ENCODE measurements around the gene DPH3.

DPH3 gene

GRCh38 chr3:16290827-16291196 lies 26.1 kb upstream of the DPH3 start:
- DNase-seq (ENCODE audit: low read depth): no peak

DNA sequence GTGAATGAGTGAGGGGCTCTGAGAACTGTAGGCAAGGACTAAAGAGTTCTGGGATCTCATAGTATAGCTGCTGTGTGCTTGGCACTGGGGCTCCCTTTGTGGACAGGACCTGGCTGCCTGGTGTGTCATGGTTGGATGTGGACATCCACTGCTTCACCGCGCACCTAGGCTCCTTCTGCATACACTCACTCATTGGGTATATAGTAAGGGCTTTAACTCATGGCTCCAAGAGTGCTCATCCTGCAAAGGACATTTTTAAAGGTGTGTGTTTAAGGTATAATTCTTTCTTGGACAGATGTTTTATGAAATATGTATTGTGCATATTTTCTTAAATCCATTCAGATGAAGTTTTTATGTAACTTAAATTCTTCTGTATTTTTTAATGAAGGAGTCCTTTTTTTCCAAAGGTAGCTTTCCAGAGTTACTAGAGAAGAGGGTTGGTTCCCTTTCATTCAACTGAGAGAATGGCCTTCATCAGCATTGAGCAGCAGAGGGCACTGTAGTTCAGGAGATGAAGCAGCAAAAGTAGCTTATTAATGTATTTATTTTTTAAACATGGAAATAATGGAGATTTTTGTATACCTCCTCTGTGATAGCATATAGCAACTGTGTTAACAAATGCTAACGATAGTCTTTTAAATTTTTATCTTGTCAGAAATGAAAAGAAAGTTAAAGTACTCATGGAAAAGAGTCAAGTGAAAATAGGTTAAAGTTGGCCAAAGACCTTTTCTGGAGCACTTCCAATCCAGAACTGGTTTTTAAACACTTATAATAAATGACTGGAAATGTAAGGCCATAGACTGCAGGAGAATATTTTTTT lies 25.5 kb upstream of the DPH3 start:
- no peak for DNase-seq (ENCODE audit: low read depth)

- DNase-seq (ENCODE audit: low read depth): no peak
These were observed 24.6 kb upstream of the DPH3 start for GRCh38 chr3:16289144-16289889.

DNA sequence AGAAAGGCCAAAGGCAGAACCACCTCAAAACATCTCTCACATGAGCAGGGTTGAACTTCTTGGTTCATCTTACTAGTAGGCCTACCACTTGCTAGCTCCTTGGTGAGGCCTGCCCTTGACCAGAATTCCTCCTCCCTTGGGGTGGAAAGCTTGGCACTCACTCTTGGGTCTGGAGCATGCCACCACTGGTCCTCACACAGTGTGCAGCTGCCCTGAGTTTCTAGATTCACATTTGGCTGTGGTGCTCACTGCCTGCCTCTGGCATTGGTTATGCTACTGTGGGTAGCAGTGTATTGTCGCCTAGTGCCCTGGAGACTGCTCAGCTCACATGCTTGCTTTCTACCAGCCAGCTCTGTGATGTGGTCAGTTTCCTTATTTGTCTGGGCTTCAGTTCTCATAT lies 23.9 kb upstream of the DPH3 start:
- no peak for DNase-seq (ENCODE audit: low read depth)

DNA sequence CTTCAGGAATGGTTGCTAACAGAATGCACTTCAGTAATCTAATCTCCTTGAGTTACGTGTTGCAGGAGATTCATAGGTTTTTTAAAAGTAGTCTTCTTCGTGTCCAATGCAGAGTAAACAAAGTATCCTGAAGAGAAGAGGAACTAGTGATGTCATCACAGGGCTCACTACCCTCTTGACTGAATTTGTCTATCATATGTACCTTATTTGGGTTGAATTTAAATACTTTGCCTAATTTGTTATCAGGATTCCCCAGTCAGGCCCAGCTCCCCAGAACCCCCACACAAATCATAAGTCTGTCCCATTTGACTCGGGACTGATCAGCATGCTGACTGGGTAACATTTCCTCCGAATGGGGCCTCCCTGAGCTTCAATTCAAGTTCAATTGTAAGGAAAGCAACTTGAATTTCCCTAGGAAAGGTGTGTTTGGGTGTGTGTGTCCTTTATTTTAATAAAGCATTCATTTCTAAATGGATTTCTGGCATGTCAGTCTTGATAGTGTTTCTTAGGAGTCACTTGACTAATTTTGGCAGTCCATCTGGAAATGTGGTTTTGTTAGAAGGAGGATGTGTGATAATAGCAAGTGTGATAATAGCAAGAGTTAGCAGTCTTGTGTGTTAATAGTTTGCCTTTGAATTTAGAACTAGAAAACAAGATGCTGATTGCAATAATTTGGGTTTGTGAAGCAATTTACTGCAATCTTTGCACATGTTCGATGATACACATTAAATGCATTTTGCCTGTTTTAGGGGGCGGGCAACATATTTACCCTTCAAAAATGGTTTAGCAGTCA lies 22.2 kb upstream of the DPH3 start:
- no peak for DNase-seq (ENCODE audit: low read depth)

DNA sequence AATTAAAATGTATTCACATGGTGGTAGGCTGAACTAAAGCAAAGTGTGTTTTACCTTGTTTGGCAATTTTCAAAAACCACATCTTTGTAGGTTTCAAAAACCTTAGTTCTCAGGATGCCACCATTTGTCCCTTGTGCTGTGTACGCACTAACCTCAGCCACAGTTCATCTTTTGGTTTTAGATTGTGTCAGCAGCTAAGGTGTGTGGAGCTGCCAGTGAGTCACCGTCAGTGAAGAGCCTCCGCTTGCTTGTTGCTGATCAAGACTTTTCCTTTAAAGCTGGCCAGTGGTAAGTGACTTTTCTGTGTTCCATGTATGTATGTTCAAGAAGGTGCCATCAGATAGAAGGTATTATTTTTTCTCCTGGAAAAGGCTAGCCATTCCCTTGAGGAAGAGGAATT lies 21.4 kb upstream of the DPH3 start:
- peak; percentile 49 for DNase-seq (ENCODE audit: low read depth)

GRCh38 chr3:16284633-16285032 lies 19.9 kb upstream of the DPH3 start:
- DNase-seq (ENCODE audit: low read depth): no peak

GRCh38 chr3:16280671-16281070 lies 15.9 kb upstream of the DPH3 start:
- DNase-seq (ENCODE audit: low read depth): no peak

DNA sequence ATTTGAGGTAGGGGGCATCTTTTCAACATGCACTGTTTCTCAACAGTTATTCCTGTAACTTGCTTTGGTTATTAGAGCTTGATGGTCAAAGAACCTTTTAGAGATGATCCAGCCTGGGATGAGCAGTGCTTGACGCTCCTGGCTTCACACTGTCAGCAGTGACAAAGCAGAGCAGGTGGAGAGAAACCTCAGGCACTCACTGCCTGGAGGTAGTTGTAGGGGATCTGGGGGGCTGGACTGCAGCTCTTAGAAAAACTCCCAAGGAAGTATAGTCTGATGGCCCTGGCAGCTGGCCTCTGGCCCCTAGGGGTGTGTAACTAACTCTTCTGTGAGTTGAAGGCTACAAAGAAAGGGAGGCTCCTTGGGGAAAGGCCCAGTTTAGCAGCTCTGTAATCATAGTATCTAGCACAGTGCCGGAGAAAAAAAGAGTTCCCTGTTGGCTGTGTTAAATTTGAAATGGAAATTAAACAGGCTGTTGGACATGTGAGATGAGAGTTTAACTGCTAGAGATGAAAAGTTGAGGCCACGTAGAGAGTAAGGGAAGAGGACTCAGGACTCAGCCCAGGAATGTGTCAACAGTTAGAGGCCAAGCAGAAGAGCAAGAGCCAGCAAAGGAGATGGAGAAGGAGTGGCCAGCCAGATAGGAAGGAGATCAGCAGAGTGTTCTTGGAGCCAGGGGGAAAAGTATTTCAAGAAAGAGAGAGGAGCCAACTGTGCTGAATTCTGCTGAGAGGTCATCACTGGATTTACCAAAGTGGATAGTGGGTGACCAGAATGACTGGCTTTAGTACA lies 14.5 kb upstream of the DPH3 start:
- DNase-seq (ENCODE audit: low read depth): no peak

DNA sequence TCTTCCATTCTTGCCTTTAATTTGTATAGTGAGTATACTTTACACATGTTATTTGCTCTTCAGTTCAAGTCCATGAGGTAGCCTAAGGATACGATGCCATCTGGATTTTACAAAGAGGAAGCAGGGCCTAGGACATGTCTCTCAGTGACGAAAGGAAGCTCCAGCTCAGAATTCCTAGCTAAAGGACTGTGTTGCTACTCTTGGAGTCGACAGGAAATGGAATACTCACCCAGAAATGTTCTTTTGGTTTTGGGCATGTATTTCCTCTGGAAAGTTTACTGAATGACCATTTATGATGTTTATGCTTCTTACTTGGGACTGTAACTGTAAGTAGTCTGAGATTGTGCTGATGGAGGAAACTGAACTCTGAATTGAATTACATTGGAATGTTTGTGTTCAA lies 12.7 kb upstream of the DPH3 start:
- no peak for DNase-seq (ENCODE audit: low read depth)

DNA sequence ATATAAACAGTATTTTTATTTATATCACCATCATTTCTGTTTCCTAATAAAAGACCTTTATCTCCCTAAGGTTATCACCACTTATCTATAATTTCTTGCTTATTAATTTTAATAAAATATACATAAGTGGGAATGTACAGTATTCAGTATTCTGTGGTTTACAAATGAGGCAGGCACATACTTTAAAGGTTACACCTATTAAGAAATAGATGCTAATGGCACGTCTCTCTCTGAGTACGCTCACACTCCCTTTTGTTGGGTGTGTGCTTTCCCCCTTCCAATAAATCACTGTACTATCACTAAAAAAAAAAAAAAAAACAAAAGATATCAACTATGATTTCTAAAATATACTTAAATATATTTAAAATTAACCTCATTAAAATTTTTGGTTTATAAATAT lies 9.1 kb upstream of the DPH3 start:
- DNase-seq (ENCODE audit: low read depth): no peak

DNA sequence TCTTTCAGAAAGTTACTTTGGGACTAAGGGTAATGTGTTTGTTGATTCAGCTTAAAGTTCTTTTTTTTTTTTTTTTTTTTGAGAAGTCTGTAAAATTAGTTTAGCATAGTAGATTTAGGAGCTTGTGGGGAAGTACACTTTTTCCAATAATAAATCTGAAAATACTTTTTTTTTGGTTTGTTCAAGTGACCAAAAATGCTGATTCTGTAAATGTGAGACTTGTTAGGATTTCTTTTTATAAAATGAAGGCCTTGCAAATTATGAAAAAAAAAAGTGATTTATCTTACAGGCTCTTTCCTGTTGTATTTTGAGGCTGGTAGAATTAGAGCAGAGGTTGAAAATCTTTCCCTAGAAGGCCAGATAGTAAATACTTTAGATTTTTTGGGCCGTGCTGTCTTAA lies 7.8 kb upstream of the DPH3 start:
- no peak for DNase-seq (ENCODE audit: low read depth)

GRCh38 chr3:16270855-16271254 lies 6.1 kb upstream of the DPH3 start:
- no peak for DNase-seq (ENCODE audit: low read depth)

GRCh38 chr3:16266714-16267113 lies 2.0 kb upstream of the DPH3 start:
- no peak for DNase-seq (ENCODE audit: low read depth)

- no peak for DNase-seq (ENCODE audit: low read depth)
These were observed 678 bp upstream of the DPH3 start for GRCh38 chr3:16265455-16265786.

DNA sequence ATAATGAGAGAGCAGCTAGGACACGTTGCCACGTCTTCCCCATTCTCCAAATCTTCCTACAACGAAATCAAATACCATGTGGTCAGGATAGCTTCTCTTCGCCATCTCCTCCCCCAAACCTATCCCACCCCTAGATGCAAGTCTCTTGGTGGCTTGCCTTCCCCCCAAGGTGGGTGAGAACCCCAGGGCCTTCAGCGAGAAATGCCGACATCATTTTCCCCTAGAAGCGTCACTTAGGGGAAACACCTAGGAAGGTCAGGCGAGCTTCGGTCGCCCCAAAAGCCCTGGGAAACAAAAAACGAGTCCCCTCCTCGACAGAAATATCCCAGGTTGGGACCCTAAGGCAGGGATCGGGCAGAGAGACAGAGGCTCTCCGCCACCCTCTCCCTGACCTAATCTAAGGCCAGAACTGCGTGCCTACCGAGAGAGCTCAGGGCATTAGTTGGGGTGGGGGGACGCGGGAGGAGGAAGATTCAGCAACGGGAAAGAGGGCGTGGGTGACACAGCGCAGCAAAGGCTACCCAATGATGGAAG lies 502 bp downstream of the DPH3 start:
- no peak for DNase-seq (ENCODE audit: low read depth)

GRCh38 chr3:16262174-16262573 lies 2.6 kb downstream of the DPH3 start:
- no peak for DNase-seq (ENCODE audit: low read depth)

DNA sequence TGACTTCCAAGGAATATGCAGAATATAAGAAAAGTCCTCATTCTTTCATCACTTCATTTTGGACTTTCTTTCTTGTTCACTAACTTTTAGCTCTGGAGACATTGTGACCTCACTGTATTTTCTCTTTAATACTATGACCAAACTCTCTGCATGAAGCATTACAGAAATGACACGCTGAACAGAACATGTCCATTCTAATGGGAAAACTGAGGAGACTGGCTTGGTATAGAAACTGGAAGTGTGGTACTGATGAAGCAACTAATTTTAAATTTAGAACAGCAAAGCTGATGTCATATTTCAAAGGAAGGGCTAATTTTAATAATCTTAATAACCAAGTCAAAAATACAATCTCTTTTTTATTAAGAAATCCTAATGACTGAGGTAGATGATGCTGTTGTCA lies 4.7 kb downstream of the DPH3 start:
- DNase-seq (ENCODE audit: low read depth): no peak

- DNase-seq (ENCODE audit: low read depth): no peak
These were observed 5.9 kb downstream of the DPH3 start for GRCh38 chr3:16258866-16259265.

GRCh38 chr3:16258177-16258576 lies 6.6 kb downstream of the DPH3 start:
- DNase-seq (ENCODE audit: low read depth): no peak

DNA sequence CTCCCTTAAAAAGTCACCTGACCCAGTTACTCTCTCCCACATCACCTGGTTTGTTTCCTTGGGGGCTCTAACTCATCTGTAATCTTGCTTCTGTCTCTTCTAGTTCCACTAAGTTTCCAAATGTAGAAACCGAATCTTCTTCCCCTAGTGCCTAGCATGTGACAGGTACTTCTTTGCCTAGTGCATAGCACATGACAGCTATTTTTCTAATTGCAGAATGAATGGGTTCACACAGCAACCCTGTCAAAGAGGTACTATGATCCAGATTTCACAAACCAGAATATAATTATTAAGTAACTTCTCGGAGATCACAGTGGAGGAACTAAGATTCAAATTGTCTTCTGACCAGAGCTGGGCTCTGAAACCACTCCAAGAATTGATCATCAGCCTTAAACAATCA lies 7.4 kb downstream of the DPH3 start:
- DNase-seq (ENCODE audit: low read depth): no peak

DNA sequence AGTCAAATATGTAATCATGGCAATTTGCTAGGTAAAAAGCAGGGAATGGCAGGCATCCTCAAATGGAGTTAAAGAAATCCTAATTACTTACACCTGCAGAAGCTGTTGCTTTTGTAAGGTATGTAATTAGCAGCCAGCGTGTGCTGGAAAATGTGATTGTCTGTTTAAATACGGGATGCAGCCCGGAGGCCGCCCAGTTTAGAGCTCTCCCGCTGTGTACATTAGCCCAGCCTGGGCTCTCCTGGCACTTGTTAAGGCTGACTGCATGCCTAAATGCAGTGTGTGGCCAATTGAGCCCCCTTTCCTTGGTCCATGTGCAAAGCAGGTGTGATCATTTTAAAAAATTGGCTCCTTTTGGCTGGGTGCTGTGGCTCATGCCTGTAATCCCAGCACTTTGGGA lies 9.0 kb downstream of the DPH3 start:
- DNase-seq (ENCODE audit: low read depth): no peak

Data from activated gamma-delta T cell treated with anti-CD3 and anti-CD28 coated beads, Interleukin-2, amount 50 U/mL, for 16 hours (primary cell).